ENCODE data around the gene TRIML1.

DNA sequence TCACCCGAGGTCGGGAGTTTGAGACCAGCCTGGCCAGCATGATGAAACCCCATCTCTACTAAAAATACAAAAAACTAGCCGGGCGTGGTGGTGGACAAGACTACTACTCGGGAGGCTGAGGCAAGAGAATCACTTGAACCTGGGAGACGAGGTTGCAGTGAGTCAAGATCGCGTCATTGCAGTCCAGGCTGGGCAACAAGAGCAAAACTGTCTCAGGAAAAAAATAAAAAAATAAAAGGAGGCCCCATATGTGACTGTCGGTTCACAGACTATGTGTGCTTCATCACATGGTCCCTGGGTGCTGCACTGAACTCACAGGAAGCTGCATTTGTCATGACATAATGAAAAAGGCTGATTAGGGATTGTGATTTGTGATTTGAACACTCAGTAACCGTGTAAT, 6.4 kb downstream of the TRIML1 start:
- TF ChIP-seq CTCF (IDR thresholded peaks at IDR 0.05) = no peak
- TF ChIP-seq POLR2A (IDR thresholded peaks at IDR 0.05) = no peak
